Femur (tissue), 1 donor: Measurements from ENCODE around the gene SLC34A3.

Experiments
- DNase-seq: peaks from one replicate; pipeline ENCODE4 v3.0.0-alpha.2; 2017

SLC34A3 gene

DNA sequence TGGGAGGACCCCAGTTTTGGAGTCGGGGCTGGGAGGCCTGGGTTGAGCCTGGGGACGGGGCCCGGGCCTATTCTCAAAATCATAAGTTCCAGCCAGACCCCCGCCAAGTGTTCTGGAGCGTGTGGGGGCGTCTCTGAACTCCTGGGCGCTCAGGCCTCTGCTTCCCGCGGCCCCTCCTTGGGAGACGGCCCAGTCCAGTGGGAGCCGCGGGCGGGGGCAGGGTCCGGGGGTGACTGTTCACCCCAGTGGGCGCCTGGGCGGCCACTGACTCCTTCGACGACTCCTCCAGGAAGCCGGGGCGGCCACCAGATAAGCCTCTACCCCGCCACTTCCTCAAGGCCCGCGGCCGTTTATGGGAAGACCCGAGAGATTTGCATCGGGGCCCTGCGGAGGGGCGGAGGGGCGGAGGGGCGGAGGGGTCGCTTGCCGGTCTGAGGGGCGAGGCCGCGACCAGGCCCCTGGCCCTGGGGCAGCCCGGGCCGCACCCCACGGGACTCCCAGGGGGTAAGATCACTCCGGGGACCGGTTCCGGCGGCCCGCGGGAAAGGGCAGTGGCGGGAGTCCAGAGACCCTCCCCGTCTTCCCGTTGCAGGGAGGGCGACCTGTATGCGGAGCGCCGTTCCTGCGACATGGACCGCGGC is 47.5 kb downstream of the SLC34A3 start:
- peak; percentile 45 for DNase-seq

DNA sequence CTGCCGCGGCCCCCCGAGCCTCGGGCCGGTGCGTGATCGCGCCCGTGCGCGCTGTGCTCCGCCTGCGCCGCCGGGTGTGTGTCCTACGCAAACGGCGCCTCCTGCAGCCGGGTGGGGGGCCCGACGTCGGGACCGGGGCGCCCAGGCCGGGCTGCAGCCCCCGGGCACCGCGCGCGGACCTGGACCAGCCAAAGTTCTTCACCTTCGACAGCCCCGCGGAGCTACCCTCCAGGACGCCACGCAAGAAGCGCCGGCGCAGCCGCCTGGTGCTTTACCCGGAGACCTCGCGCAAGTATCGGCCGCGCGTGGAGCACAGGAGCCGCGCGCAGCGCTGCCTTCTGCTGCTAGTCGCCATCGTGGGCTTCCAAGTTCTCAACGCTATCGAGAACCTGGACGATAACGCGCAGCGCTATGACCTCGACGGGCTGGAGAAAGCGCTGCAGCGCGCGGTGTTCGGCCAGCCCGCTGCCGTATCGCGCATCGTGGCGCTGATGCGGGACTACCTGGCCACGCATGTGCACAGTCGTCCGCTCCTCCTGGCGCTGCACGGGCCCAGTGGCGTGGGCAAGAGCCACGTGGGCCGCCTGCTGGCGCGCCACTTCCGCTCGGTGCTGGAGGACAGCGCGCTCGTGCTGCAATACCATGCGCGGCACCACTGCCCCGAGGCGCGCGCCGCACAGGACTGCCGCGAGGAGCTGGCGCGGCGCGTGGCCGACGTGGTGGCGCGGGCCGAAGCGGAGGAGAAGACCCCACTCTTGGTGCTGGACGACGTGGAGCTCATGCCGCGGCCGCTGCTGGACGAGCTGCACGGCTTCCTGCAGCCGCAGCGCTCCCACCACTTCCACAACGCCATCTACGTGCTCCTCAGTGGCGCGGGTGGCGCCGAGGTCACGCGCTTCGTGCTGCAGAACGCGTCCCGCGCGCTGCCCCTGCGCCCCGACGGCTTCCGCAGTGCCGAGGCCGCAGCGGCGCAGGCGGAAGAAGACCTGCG is 48.3 kb downstream of the SLC34A3 start:
- DNase-seq, result peak; percentile 19

DNA sequence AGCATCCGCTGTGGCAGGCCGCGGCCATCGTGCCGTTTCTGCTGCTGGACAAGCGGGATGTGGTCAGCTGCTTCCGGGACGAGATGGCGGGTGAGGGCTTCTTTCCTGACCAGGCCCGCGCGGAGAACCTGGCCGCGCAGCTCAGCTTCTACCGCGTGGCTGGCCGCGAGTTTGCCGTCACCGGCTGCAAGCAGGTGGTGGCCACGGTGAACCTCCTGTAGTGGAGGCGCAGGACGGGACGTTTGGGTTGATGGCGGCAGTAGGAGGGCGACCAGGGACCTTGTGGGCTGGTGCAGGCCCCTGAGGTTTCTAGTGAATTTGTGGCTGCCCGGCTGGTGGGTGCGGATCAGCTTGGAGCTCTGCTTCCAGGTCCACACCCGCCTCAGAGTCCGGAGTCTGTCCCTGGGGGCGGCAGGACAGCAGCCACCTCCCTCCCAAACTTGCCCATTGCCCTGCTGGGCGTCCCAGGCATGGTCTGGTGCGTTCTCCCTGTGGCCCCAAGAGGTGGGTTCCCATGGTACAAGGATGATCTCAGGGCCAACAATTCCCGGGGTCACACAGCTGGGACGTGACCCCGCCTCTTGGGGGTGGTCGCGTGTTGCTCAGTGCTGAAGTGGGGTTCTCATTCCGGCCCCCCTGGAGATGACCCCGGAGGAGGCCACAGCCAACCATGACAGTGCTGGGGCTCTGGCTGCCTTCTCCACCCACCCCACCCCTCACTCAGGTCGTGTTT is 49.2 kb downstream of the SLC34A3 start:
- peak; percentile 23 for DNase-seq

DNA sequence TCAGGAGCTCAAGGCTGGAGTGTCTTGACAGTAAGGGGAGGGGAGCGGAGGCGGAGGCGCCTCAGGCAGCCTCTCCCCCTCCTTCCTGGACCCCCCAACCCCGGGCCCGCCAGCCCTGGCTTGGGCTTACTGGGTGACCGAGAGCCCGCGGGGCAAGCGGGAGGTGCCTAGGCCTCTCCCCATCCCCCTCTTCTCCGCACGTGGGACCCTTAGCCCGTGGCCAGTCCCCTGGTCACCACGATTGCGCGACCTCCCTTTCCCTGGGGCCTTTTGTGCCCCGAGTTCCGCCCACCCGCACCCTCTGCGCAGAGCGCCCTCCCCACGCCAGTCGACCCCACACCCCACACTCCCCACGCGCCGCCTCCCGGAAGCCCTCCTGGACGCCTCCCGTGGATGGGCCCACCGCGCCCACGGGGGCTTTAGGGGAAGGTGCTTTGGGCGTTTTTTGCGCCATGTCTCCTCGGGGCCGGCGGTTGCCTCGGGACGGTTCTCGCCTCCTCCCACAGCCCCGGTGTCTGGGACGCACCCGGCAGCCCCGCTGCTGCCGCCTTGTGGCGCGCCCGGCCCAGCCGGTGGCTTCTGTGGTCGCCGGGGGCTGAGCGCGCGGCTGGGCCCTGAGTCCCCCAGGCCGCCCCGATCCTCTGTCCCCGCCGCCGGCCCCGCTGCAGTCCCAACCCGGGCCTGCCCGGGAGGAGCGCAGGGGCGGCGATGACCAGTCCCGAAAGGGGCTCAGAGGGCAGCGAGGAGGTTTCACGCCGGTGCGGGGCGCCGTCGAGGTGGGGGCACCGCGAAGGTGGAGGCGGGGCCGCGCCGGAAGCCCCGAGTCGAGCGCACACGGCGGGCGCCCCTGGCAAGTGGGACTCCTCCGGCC is 50.0 kb downstream of the SLC34A3 start:
- peak; percentile 23 for DNase-seq

DNA sequence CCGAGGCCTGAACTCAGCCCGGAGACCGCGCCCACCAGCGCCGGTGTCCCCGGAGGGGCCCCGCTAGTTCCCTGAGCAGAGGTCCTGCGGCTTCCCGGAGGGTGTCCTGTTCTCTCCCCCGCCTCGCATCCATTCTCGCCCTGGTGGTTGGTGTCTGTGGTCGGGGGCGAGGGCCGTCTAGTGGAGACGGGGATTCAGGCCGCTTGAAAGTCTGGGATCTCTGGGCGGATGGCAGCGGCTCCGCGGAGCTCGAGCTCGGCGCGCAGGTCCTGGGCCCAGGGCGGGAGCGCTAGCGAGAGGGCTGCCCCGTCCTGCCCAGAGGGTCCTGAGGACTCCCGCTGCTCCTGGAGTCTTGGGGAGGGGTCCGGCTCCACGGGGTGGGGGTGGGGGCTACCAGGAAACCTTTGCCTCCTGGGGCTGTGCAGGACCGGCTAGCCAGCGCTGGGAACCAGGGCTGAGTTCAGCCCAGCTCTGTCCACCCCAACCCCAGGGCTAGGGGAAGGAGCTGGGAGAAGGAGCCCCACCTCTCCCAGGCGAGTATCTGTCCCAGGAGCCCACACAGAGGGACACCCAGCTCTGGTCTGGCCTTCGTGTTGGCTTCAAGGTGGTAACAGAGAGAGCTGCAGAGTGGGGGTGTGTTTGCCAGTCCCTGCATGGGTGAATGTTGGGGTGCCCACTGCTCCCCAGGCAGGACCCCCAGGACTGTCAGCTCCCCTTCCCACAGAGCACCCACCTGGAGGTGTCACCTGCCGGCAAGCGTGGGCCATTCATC is 50.8 kb downstream of the SLC34A3 start:
- peak; percentile 38 for DNase-seq
